Measurements from ENCODE around the gene FKBP6.
"Not testable (repeated sequence)": the region's sequence is repeated elsewhere in the genome, so short reads cannot be mapped to it uniquely, and the experiment has no call there.

FKBP6 gene

GRCh38 chr7:73351447-73352167 is 23.6 kb downstream of the FKBP6 start:
- in situ Hi-C loops (cut with MboI; ENCODE audit: low pct_unique_long_range_greater_than_20kb, low sequenced_read_pairs) = no loop called here
- DNase-seq = no peak

GRCh38 chr7:73352784-73353183 is 24.8 kb downstream of the FKBP6 start:
- in situ Hi-C loops (cut with MboI; ENCODE audit: low pct_unique_long_range_greater_than_20kb, low sequenced_read_pairs) = no loop called here
- DNase-seq = no peak

GRCh38 chr7:73353243-73353642 is 25.3 kb downstream of the FKBP6 start:
- DNase-seq = no peak
- in situ Hi-C loops (cut with MboI; ENCODE audit: low pct_unique_long_range_greater_than_20kb, low sequenced_read_pairs) = no loop called here

GRCh38 chr7:73354196-73354595 is 26.2 kb downstream of the FKBP6 start:
- no peak for DNase-seq
- in situ Hi-C loops (cut with MboI; ENCODE audit: low pct_unique_long_range_greater_than_20kb, low sequenced_read_pairs) = no loop called here

- no peak for DNase-seq
- in situ Hi-C loops (cut with MboI; ENCODE audit: low pct_unique_long_range_greater_than_20kb, low sequenced_read_pairs) = no loop called here
Observed at GRCh38 chr7:73354821-73355220, 26.9 kb downstream of the FKBP6 start.

GRCh38 chr7:73356159-73356558 is 28.2 kb downstream of the FKBP6 start:
- in situ Hi-C loops (cut with MboI; ENCODE audit: low pct_unique_long_range_greater_than_20kb, low sequenced_read_pairs) = no loop called here
- no peak for DNase-seq

GRCh38 chr7:73358590-73359275 is 30.8 kb downstream of the FKBP6 start:
- in situ Hi-C loops (cut with MboI; ENCODE audit: low pct_unique_long_range_greater_than_20kb, low sequenced_read_pairs) = no loop called here
- no peak for DNase-seq

- in situ Hi-C loops (cut with MboI; ENCODE audit: low pct_unique_long_range_greater_than_20kb, low sequenced_read_pairs) = no loop called here
Observed at GRCh38 chr7:73359306-73359705, 31.3 kb downstream of the FKBP6 start.

GRCh38 chr7:73359746-73360375 is 31.9 kb downstream of the FKBP6 start:
- DNase-seq = no peak
- in situ Hi-C loops (cut with MboI; ENCODE audit: low pct_unique_long_range_greater_than_20kb, low sequenced_read_pairs) = no loop called here

More at GRCh38 chr7:73359306-73359705, 31.3 kb downstream of the FKBP6 start:
- DNase-seq = no peak

- in situ Hi-C loops (cut with MboI; ENCODE audit: low pct_unique_long_range_greater_than_20kb, low sequenced_read_pairs); DNase-seq: not testable (repeated sequence)
Observed at GRCh38 chr7:73360590-73360989, 32.6 kb downstream of the FKBP6 start.

- no peak for DNase-seq
- in situ Hi-C loops (cut with MboI; ENCODE audit: low pct_unique_long_range_greater_than_20kb, low sequenced_read_pairs) = no loop called here
Observed at GRCh38 chr7:73363225-73364005, 35.5 kb downstream of the FKBP6 start.

GRCh38 chr7:73364006-73364728 is 36.2 kb downstream of the FKBP6 start:
- in situ Hi-C loops (cut with MboI; ENCODE audit: low pct_unique_long_range_greater_than_20kb, low sequenced_read_pairs) = no loop called here
- no peak for DNase-seq

- DNase-seq = no peak
- in situ Hi-C loops (cut with MboI; ENCODE audit: low pct_unique_long_range_greater_than_20kb, low sequenced_read_pairs) = no loop called here
Observed at GRCh38 chr7:73366127-73366526, 38.2 kb downstream of the FKBP6 start.

- DNase-seq = no peak
- in situ Hi-C loops (cut with MboI; ENCODE audit: low pct_unique_long_range_greater_than_20kb, low sequenced_read_pairs) = no loop called here
Observed at GRCh38 chr7:73366990-73367389, 39.0 kb downstream of the FKBP6 start.

GRCh38 chr7:73369009-73369408 is 41.0 kb downstream of the FKBP6 start:
- in situ Hi-C loops (cut with MboI; ENCODE audit: low pct_unique_long_range_greater_than_20kb, low sequenced_read_pairs) = no loop called here
- no peak for DNase-seq

- in situ Hi-C loops (cut with MboI; ENCODE audit: low pct_unique_long_range_greater_than_20kb, low sequenced_read_pairs) = no loop called here
- no peak for DNase-seq
Observed at GRCh38 chr7:73369622-73370021, 41.7 kb downstream of the FKBP6 start.

- in situ Hi-C loops (cut with MboI; ENCODE audit: low pct_unique_long_range_greater_than_20kb, low sequenced_read_pairs) = no loop called here
- no peak for DNase-seq
Observed at GRCh38 chr7:73373741-73374140, 45.8 kb downstream of the FKBP6 start.

GRCh38 chr7:73376262-73376661 is 48.3 kb downstream of the FKBP6 start:
- in situ Hi-C loops (cut with MboI; ENCODE audit: low pct_unique_long_range_greater_than_20kb, low sequenced_read_pairs); DNase-seq: not testable (repeated sequence)
